ENCODE results near the gene PPP2R5C.
"Not testable (repeated sequence)": the region's sequence is repeated elsewhere in the genome, so short reads cannot be mapped to it uniquely, and the experiment has no call there.

The PPP2R5C gene

DNA sequence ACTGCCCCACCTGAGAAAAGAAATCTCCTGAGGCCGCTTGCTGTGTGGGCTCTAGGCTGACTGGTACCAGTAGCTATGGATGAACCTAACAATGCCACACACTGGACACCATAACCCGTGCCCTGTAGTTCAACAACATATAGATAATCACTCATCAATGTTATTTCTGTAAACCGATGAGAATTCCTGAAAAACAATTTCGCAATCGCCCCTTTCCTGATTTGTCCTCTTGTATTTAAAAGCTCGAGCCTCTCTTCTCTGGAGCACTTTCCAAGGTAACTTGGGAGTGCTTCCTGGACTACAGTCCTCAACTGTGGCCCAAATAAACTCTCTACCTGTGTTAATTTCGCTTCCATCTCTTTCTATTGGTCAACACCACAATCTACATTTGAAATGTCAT is 26.1 kb upstream of the PPP2R5C start:
- Mint-ChIP-seq H3K27ac (no peak overlapping the region), H3K9me3 (peaks cover 11 to 12% of the 10 kb centered on the region in 2 donors), H3K27me3 (no peaks in the 10 kb centered on the region), H3K4me3 (no peak overlapping the region), H3K4me1 (peaks cover 54% of the 10 kb centered on the region)
- ATAC-seq (no peak), DNase-seq (no peak)

GRCh38 chr14:101736071-101736470 is 25.4 kb upstream of the PPP2R5C start:
- no peak for ATAC-seq
- no peak overlapping the region for H3K27ac Mint-ChIP-seq
- no peak overlapping the region for H3K4me3 Mint-ChIP-seq
- H3K9me3 Mint-ChIP-seq = peaks cover 14 to 18% of the 10 kb centered on the region in 2 donors
- H3K4me1 Mint-ChIP-seq = peaks cover 48% of the 10 kb centered on the region
- no peaks in the 10 kb centered on the region for H3K27me3 Mint-ChIP-seq
- no peak for DNase-seq

DNA sequence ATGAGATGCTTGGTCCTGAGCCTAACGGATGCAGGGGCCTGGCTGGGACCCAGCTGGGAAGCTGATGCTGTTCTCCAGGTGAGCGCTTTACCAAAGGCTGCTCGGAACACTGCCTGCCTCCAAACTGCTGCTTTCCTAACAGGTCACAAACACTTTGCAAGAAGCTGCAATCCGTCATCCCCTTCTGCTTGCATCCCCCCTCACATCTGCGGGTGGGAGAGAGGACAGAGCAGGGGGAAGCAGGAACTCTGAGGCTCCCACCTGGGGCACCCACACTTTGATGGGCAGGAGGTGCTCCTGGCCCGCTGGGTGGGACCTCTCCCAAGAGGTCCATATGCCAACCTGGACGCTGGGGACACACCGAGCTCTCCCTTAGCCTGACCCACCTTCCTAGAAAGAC is 24.9 kb upstream of the PPP2R5C start:
- Mint-ChIP-seq H3K27me3 (no peaks in the 10 kb centered on the region), H3K4me1 (peaks cover 43% of the 10 kb centered on the region), H3K9me3 (peaks cover 17 to 23% of the 10 kb centered on the region in 2 donors), H3K27ac (no peak overlapping the region), H3K4me3 (no peak overlapping the region)
- ATAC-seq (no peak), DNase-seq (no peak)

- peak; percentile 67 for ATAC-seq
- H3K27ac Mint-ChIP-seq = peak overlapping the region in 1 of 2 donors; percentile 91
These were observed 23.8 kb upstream of the PPP2R5C start for GRCh38 chr14:101737414-101738339.

GRCh38 chr14:101738703-101739320 is 22.7 kb upstream of the PPP2R5C start:
- DNase-seq (no peak), ATAC-seq (no peak)
- H3K9me3 Mint-ChIP-seq = peaks cover 20 to 27% of the 10 kb centered on the region in 2 donors
- no peaks in the 10 kb centered on the region for H3K27me3 Mint-ChIP-seq
- no peak overlapping the region for H3K4me3 Mint-ChIP-seq
- H3K4me1 Mint-ChIP-seq = peaks cover 22% of the 10 kb centered on the region
- H3K27ac Mint-ChIP-seq = no peak overlapping the region

More at GRCh38 chr14:101737414-101738339, 23.8 kb upstream of the PPP2R5C start:
- Mint-ChIP-seq H3K9me3 (peaks cover 20 to 27% of the 10 kb centered on the region in 2 donors), H3K27me3 (no peaks in the 10 kb centered on the region), H3K4me1 (peaks cover 32% of the 10 kb centered on the region), H3K4me3 (no peak overlapping the region)
- no peak for DNase-seq

DNA sequence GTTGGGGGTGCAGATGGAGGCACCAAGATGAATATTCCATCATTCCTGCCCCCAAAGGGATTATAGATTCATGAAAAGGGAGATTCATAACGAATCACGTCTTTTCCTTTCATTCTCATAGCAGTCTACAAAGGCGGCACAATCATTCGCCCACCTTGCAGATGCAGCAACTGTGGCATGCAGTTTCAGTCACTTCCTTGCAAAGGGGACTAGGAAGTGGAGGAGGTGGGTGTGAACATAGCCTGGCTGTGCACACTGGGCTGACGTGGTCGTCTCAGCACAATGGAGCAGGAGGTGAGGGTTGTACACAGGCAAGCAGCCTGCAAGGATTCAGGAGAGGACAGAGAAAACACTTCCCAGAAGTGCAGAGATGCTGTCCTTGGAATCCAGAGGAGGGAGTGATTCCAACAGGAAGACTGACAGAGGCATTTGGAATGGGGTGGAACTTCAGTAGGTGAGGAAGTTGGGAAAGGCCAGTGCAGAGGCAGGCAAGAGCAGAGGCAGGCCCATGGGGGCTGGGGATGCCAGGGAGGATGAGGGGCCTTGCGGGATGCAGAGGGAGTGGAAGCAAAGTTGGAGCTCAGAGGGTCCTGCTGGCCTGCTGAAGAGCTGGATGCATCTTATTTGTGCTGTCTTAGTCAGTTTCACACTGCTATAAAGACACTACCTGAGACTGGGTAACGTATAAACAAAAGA is 21.9 kb upstream of the PPP2R5C start:
- Mint-ChIP-seq H3K4me3 (no peak overlapping the region), H3K9me3 (peaks cover 20 to 27% of the 10 kb centered on the region in 2 donors), H3K4me1 (peaks cover 15% of the 10 kb centered on the region), H3K27me3 (no peaks in the 10 kb centered on the region), H3K27ac (no peak overlapping the region)
- DNase-seq (no peak), ATAC-seq (no peak)

- H3K4me1 Mint-ChIP-seq = peaks cover 15% of the 10 kb centered on the region
- peaks cover 20 to 27% of the 10 kb centered on the region in 2 donors for H3K9me3 Mint-ChIP-seq
- ATAC-seq (no peak), DNase-seq (no peak)
- peaks cover 3% of the 10 kb centered on the region for H3K27me3 Mint-ChIP-seq
- no peak overlapping the region for H3K4me3 Mint-ChIP-seq
- H3K27ac Mint-ChIP-seq = no peak overlapping the region
These were observed 20.5 kb upstream of the PPP2R5C start for GRCh38 chr14:101740981-101741380.

- peaks cover 11% of the 10 kb centered on the region for H3K27me3 Mint-ChIP-seq
- H3K9me3 Mint-ChIP-seq = peaks cover 20 to 27% of the 10 kb centered on the region in 2 donors
- ATAC-seq (no peak), DNase-seq (no peak)
- no peak overlapping the region for H3K4me3 Mint-ChIP-seq
- no peak overlapping the region for H3K27ac Mint-ChIP-seq
- H3K4me1 Mint-ChIP-seq = peaks cover 6% of the 10 kb centered on the region
These were observed 17.8 kb upstream of the PPP2R5C start for GRCh38 chr14:101743701-101744100.

GRCh38 chr14:101744382-101744781 is 17.1 kb upstream of the PPP2R5C start:
- H3K4me3 Mint-ChIP-seq, ATAC-seq, H3K4me1 Mint-ChIP-seq, DNase-seq, H3K27ac Mint-ChIP-seq: not testable (repeated sequence)
- H3K27me3 Mint-ChIP-seq = peaks cover 17% of the 10 kb centered on the region
- peaks cover 20 to 26% of the 10 kb centered on the region in 2 donors for H3K9me3 Mint-ChIP-seq

- H3K27ac Mint-ChIP-seq, ATAC-seq, H3K4me3 Mint-ChIP-seq, DNase-seq, H3K4me1 Mint-ChIP-seq: not testable (repeated sequence)
- Mint-ChIP-seq H3K9me3 (peaks cover 5 to 24% of the 10 kb centered on the region in 2 donors), H3K27me3 (peaks cover 37% of the 10 kb centered on the region)
These were observed 11.8 kb upstream of the PPP2R5C start for GRCh38 chr14:101749756-101750155.

DNA sequence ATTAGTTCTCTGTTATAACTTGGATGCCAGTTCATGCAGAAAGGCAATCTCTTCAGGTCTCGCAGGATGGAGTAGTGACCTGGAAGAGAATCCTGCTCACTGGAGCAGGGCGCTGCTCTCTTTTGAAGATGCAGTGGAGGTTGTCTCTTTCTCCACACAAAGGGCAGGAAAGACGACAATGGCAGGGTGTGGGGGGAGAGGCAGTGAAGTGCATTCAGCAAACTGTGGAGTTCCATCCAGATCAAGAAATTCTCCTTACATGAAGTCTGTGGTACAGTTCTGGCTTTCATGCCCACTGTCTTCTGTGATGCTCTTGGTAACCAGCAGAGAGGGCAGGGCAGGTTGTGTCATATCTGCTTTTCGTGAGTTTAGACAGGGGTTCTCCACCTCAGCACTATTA is 6.6 kb upstream of the PPP2R5C start:
- Mint-ChIP-seq H3K27ac (no peak overlapping the region), H3K4me1 (peaks cover 3% of the 10 kb centered on the region), H3K9me3 (peaks cover 5 to 24% of the 10 kb centered on the region in 2 donors), H3K4me3 (no peak overlapping the region), H3K27me3 (peaks cover 29% of the 10 kb centered on the region)
- DNase-seq (no peak), ATAC-seq (no peak)

DNA sequence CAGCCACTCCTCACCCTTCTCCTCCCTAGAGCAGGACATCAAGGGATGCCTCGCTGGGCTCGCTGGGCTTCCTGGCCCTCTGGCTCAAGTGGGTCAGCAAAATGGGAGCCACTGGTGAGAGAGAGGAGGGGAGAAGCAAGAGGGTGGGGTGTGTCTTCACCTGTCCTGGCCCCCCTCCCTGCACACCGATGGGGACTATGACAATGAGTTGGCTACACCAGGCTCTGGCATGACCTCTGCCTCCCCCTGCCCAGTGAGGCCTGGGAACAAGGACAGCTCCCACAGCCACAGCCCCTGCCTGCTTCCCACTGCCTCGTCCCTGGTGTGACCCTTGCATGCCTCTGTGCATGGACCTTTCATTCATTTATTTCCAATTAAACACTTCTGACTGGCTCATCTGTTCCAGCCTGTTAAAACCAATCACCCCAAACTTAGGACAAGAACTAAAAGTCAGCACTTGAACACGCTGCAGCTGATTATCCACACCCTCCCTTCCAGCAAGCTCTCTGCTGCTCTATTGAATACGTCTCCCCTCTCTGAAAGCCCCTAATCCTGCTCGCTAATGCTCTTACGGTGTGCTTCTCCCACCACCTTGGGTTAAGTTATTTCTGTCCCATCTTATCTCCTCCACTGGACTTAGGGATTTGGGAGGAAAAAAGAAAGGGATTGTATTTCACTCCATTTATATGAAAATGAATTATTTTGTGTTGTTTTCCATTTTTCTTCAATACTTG is 5.8 kb upstream of the PPP2R5C start:
- no peak overlapping the region for H3K27ac Mint-ChIP-seq
- peaks cover 6% of the 10 kb centered on the region for H3K4me1 Mint-ChIP-seq
- DNase-seq = no peak
- peaks cover 29% of the 10 kb centered on the region for H3K27me3 Mint-ChIP-seq
- ATAC-seq = no peak
- H3K4me3 Mint-ChIP-seq = no peak overlapping the region
- peaks cover 5 to 24% of the 10 kb centered on the region in 2 donors for H3K9me3 Mint-ChIP-seq

DNA sequence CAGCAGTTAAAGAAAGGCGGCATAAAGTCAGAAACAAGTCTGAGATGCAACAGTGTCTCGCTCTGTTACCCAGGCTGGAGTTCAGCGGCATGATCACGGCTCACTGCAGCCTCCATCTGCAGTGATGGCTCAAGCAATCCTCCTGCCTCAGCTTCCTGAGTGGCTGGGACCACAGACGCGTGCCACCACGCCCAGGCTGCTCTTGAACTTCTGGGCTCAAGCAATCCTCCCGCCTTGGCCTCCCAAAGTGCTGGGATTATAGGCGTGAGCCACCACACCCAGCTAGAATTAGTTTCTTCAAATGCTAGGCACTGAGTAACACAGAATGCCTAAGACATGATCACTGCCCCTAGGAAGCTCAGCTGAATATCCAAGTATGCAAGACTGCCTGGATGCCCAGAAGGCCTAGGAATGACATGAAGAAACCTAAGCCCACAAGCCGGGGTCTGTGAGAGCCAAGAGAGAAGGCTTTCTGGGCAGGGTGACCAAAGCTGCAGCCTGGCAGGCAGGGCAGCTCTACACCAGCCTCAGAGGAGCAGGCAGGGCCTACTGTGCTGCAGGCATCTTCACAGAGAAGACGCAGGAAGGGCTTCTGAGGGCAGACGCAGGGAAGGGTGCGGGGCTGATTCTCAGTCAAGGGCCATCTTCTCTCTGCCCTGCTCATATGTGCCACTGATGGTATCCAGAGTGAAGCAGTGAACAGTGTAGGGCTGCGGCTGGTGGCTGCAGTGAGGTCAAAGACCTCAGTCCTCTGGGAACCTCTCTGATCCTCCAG is 4.3 kb upstream of the PPP2R5C start:
- Mint-ChIP-seq H3K27ac (peak overlapping the region; percentile 13 to 90), H3K27me3 (peaks cover 18% of the 10 kb centered on the region), H3K4me1 (peaks cover 6% of the 10 kb centered on the region), H3K9me3 (peaks cover 0 to 23% of the 10 kb centered on the region in 2 donors), H3K4me3 (no peak overlapping the region)
- ATAC-seq = no peak
- no peak for DNase-seq

GRCh38 chr14:101757839-101758211 is 3.7 kb upstream of the PPP2R5C start:
- ATAC-seq (no peak), DNase-seq (no peak)
- peak overlapping the region; percentile 48 to 70 for H3K27ac Mint-ChIP-seq
- H3K4me3 Mint-ChIP-seq = no peak overlapping the region
- H3K9me3 Mint-ChIP-seq = peaks cover 0 to 17% of the 10 kb centered on the region in 2 donors
- H3K4me1 Mint-ChIP-seq = peaks cover 11% of the 10 kb centered on the region
- peaks cover 17% of the 10 kb centered on the region for H3K27me3 Mint-ChIP-seq

Data from stimulated activated naive CD8-positive, alpha-beta T cell treated with anti-CD3 and anti-CD28 coated beads, Interleukin-15, amount 100 ng/mL, for 72 hours (primary cell).